ENCODE data around the gene UPK3A.
"Not testable (repeated sequence)": the region's sequence is repeated elsewhere in the genome, so short reads cannot be mapped to it uniquely, and the experiment has no call there.

Gene UPK3A

DNA sequence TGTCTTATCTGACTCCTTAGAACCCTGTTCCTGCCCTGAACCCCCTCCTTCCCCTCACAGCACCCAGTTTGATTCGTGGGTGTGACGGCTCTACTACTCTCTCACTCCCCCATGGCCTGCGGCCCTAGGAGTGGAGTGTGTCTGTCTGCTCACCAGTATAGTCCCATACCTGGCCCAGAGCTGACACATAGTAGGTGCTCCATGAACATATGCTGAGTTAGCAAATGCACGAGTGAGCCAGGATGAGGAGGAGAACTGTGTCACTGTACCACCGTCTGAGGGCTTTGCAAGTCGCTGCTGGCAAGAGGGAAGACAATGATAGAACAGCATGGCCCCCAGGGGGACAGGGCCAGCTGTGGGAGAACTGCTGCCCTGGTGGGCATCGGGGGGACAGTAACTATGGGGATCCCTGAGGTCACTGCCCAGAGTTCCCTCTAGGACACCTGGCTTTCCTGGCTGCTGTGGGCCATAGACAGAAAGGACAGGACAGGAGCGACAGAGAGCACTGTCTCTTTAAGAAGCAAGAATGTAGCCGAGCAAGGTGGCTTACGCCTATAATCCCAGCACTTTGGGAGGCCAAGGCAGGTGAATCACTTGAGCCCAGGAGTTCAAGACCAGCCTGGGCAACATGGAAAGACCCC lies 24.9 kb upstream of the UPK3A start:
- no peak overlapping the region for H3K4me3 ChIP-seq
- H3K27ac ChIP-seq: 0 out of 2 replicates have a peak overlapping the region, but pooled peaks have one; percentile 2

DNA sequence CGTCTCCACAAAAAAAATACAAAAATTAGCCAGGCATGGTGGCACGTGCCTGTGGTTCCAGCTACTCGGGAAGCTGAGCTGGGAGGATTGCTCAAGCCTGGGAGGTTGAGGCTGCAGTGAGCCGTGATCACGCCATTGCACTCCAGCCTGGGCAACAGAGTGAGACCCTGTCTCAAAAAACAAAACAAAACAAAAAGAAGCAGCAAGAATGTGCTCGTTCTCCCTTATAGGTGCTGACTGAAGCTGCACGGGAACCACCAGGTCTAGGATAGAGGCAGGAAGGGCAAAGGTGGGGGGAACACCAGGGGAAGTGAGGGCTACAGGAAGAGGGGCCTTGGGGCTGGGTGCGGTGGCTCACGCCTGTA lies 24.4 kb upstream of the UPK3A start:
- Histone ChIP-seq H3K4me2 (peak overlapping the region; percentile 98), H3K27ac (0 out of 2 replicates have a peak overlapping the region, but pooled peaks have one; percentile 90), H3K9ac (0 out of 2 replicates have a peak overlapping the region, but pooled peaks have one; percentile 21), H3K4me1 (peaks cover 61% of the 10 kb centered on the region)
- H4K20me1 ChIP-seq, H3K36me3 ChIP-seq, H3K4me3 ChIP-seq, H3K9me3 ChIP-seq, H3K27me3 ChIP-seq: not testable (repeated sequence)

More for the DNA sequence above, 24.9 kb upstream of the UPK3A start:
- no peak for TF ChIP-seq Cebpa-rat (IDR thresholded peaks at IDR 0.05)
- Histone ChIP-seq H3K9ac (0 out of 2 replicates have a peak overlapping the region, but pooled peaks have one; percentile 21), H3K27me3 (no peaks in the 10 kb centered on the region), H3K9me3 (no peaks in the 10 kb centered on the region), H3K36me3 (no peaks in the 10 kb centered on the region), H3K4me1 (peaks cover 56% of the 10 kb centered on the region), H4K20me1 (peaks cover 8% of the 10 kb centered on the region), H3K4me2 (peak overlapping the region; percentile 98)

DNA sequence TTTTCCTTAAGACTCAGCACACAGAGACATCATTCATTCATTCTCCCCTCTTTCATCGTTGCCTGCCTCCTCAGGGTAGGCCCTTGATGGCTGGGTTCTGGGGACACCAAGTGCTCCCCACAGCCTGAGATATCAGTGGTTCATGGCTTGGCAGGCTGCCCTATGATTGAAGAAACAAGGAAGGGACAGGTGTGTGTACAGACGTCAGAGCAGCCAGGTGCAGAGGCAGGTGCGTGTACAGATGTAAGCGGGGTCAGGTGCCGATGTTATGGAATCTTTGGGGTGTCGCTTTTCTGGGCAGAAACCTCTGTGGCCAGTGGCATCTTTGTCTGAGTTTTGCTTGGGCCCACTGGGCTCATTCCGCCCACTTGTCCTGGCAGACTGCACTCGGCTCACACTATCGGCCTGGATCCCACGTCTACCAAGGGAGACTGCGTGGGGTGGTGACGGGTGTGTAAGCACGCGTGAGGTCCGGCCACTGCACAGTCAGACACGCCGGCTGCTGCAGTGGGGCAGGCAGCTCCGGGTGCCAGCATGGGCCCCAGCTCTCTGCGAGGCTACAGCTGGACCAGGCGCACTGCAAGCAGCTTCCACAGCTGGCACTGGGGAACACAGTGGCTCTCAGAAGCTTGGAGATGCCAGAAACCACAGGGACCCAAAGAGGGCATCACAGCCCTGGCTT lies 23.2 kb upstream of the UPK3A start:
- H3K4me2 ChIP-seq: peak overlapping the region; percentile 98
- no peak for TF ChIP-seq Cebpa-rat (IDR thresholded peaks at IDR 0.05)
- H3K9ac ChIP-seq: peak overlapping the region; percentile 66; the same call in 1 of the 2 replicates

DNA sequence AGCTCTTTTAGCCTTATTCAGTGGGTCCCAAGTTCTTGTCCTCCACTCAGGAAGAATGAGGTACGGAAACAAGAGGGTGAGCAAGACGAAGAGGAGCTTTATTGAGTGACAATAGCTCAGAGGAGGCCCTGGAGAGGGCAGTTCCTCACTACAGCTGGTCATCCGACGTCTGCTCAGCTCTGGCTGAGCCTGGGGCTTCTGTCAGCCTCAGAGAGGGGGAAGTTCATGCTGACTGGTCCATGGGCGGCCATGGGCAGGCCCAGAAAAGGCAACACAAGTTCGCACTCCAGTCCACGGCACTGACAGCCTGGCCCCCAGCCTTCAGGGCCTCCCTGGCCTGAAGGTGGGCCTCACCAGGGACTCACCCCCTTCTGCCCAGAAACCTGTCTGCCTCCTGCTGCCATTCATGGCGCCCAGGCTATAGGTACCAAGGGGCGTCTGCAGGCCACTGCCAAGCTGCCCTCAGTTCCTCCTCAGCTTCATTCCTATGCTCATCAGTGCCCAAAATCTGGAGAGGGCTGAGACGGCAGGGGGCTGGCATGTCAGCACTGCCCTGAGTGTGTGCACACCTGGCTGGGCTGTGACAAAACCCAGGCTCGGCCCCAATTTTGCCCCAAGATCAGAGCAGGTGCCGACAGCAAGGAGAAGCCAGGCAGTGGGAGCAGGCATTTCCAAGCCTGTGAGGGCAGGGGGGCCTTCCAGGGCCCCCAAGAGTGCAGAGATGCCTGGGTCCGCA lies 22.4 kb upstream of the UPK3A start:
- no peak for TF ChIP-seq Cebpa-rat (IDR thresholded peaks at IDR 0.05)
- H3K9me3 ChIP-seq: no peaks in the 10 kb centered on the region
- peaks cover 77% of the 10 kb centered on the region for H3K4me1 ChIP-seq
- H3K27ac ChIP-seq: peak overlapping the region; percentile 90
- H4K20me1 ChIP-seq: peaks cover 8% of the 10 kb centered on the region
- H3K9ac ChIP-seq: peak overlapping the region; percentile 66
- peak overlapping the region; percentile 49 for H3K4me3 ChIP-seq
- no peaks in the 10 kb centered on the region for H3K27me3 ChIP-seq
- H3K36me3 ChIP-seq: no peaks in the 10 kb centered on the region
- H3K4me2 ChIP-seq: peak overlapping the region; percentile 98

More for the DNA sequence above, 23.2 kb upstream of the UPK3A start:
- Histone ChIP-seq H4K20me1 (peaks cover 8% of the 10 kb centered on the region), H3K27ac (peak overlapping the region; percentile 90), H3K9me3 (no peaks in the 10 kb centered on the region), H3K36me3 (no peaks in the 10 kb centered on the region), H3K4me3 (peak overlapping the region; percentile 49; the same call in 1 of the 2 replicates), H3K4me1 (peaks cover 73% of the 10 kb centered on the region), H3K27me3 (no peaks in the 10 kb centered on the region)

DNA sequence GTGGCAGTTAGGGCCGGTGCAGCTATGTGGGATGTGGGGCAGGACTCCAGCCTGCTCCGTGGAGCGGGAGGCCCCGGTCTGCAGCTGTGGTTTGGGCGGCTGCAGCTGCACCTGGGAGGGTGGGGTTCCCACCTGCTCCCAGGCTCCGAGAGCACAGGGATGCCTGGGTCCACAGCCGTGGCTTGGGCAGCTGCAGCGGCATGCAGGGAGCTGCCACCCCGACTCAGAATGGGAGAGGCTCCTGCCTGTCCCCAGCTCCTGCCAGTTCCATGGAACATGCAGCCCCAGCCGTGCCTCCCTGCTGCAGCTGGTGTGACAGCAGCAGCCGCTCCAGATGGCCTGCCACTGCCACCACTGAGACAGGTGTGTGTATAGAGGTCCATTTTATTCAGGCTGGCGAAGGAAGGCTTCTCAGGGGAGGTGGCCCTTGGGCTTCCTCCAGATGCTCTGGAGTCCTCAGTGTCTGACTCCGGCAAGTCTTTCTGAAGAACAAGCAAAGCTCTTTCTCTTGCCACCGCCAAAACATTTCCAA lies 21.8 kb upstream of the UPK3A start:
- Histone ChIP-seq H3K4me2 (peak overlapping the region; percentile 98), H3K9me3 (no peaks in the 10 kb centered on the region), H4K20me1 (peaks cover 8% of the 10 kb centered on the region), H3K9ac (peak overlapping the region; percentile 66), H3K4me1 (peaks cover 84% of the 10 kb centered on the region), H3K27me3 (no peaks in the 10 kb centered on the region), H3K4me3 (peak overlapping the region; percentile 49), H3K27ac (peak overlapping the region; percentile 90), H3K36me3 (no peaks in the 10 kb centered on the region)
- TF ChIP-seq Cebpa-rat (IDR thresholded peaks at IDR 0.05): no peak

DNA sequence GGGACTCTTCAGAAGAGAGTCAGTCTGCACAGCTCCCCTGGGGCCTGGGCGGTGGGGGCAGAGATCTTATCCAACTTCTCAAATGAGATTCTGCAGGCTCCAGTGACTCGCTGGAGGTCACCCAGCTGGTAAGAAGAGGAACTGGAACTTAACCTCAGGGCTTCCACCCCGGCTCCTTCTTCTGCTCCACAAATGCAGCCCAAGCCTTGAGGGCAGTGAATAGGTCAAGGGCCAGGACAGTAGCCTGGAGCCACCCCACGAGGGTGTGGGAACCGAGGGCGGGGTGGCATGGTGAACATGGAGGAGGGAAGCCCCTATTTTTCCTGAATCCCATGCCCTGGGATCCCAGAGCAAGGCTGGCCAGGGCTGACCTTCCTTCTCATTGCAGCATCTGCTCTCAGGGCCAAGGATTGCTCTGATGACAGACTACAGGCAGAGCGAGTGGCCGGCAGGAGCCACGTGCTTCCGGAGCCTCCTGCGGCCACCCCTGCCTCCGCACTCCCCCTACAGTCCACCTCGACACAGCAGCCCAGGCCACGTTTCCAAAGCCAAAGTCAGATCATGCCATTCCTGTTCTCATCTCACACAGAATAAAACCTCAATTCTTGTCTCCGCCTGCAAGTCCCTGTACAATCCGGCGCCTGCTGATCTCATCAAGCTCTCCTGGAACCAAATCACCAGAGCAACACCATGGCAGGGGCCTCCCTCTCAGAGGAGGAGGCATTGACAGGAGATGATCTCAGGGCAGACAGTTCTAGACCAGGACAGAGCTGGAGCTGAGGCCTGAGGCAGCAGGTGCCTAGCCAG lies 21.1 kb upstream of the UPK3A start:
- no peaks in the 10 kb centered on the region for H3K9me3 ChIP-seq
- H3K9ac ChIP-seq: peak overlapping the region; percentile 66; the same call in 1 of the 2 replicates
- H3K4me3 ChIP-seq: peak overlapping the region; percentile 26
- H3K27ac ChIP-seq: peak overlapping the region; percentile 90
- peaks cover 84% of the 10 kb centered on the region for H3K4me1 ChIP-seq
- no peaks in the 10 kb centered on the region for H3K27me3 ChIP-seq
- H4K20me1 ChIP-seq: peaks cover 8% of the 10 kb centered on the region
- no peaks in the 10 kb centered on the region for H3K36me3 ChIP-seq
- no peak for TF ChIP-seq Cebpa-rat (IDR thresholded peaks at IDR 0.05)
- H3K4me2 ChIP-seq: peak overlapping the region; percentile 98

DNA sequence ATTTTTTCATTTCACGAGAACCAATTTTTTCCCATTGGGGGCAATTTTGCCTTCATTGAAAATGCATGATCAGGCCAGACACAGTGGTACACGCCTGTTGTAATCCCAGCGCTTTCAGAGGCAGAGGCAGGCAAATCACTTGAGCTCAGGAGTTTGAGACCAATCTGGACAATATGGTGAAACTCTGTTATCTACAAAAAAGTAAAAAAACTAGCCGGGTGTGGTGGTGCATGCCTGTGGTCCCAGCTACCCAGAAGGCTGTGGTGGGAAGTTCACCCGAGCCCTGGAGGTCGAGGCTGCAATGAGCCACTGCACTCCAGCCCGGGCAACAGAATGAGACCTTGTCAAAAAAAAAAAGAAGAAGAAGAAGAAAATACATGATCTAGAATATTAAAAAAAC lies 19.2 kb upstream of the UPK3A start:
- peaks cover 84% of the 10 kb centered on the region for H3K4me1 ChIP-seq
- H3K4me2 ChIP-seq: peak overlapping the region; percentile 98

DNA sequence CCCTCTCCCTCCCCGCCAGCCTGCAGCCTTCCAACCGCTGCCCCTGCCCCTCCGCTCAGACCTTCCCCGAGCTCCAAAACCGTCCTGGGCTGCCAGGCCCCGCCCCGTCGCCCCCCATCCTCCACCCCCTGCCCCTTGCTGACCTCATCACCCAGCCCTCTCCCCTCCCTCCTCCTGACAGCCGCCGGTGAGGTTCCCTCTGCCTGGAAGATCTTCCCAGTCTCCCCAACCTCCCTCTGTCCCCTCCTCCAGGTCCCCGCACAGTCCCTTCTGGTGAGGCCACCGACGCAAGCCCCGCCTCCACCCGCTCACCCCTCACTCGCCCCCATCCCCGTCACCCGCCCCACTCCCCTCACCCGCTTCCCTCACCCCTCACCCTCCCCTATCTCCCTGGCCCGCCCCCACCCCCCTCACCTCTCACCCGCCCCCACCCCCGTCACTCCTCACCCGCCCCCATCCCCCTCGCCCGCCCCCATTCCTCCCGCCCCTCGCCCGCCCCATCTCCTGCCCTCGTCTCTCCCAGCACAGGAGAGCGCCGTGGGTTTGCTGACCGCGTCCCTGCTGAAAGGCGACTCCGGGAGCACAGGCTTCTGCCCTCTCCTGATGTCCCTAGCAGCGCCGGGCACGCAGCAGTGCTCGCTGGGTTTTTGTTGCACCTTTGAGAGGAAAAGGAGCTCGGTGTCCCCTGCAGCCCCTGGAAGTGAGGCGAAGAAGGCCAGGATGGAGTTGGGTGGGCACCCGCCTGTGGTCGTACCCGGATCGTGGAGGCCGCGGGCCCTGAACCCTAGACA lies 16.4 kb upstream of the UPK3A start:
- Histone ChIP-seq H3K36me3 (no peaks in the 10 kb centered on the region), H3K9ac (peak overlapping the region; percentile 60; the same call in 1 of the 2 replicates), H3K4me1 (peaks cover 58% of the 10 kb centered on the region), H3K9me3 (no peaks in the 10 kb centered on the region), H3K4me3 (peak overlapping the region; percentile 70), H3K4me2 (peak overlapping the region; percentile 99), H3K27me3 (no peaks in the 10 kb centered on the region; the same call in 1 of the 2 replicates), H4K20me1 (no peaks in the 10 kb centered on the region), H3K27ac (no peak overlapping the region)
- TF ChIP-seq Cebpa-rat (IDR thresholded peaks at IDR 0.05): no peak

More for the DNA sequence above, 19.2 kb upstream of the UPK3A start:
- TF ChIP-seq Cebpa-rat (IDR thresholded peaks at IDR 0.05): no peak
- Histone ChIP-seq H4K20me1 (peaks cover 8% of the 10 kb centered on the region), H3K4me3 (no peak overlapping the region), H3K27ac (no peak overlapping the region), H3K27me3 (no peaks in the 10 kb centered on the region; the same call in 1 of the 2 replicates), H3K36me3 (no peaks in the 10 kb centered on the region), H3K9ac (no peak overlapping the region), H3K9me3 (no peaks in the 10 kb centered on the region)
